ENCODE measurements around the gene SLC31A1.
A peak's percentile ranks its signal among the peaks of the same experiment; 100 is the strongest.

The SLC31A1 gene

DNA sequence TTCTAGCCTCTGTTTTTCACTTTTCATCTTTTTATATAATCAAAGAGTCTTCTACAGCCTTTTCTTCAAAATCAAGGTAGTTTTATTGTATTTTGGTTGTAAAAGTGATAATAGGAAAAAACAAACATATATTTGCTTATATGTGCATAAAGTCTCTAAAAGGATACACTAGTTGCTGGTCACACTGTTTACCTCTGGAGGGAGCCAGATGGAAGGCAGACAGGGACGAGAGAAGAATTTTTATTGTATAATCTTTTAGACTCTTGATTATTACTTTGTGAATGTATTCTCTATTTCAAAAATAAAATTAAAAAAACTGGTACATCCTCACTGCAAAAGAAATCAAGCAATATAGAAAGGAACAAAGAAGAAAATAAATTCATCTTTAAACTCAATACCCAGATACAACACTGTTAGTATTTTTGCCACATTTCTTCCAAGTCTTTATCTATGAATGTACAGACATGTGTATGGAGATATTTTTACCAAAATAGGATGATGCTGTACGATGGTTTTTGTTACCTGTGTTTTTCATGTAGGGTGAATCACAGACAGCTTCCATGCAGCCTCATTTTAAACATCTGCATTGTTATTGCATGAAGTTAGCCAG, 88.0 kb downstream of the SLC31A1 start:
- DNase-seq: peak in 1 of 2 experiments; percentile 44

DNA sequence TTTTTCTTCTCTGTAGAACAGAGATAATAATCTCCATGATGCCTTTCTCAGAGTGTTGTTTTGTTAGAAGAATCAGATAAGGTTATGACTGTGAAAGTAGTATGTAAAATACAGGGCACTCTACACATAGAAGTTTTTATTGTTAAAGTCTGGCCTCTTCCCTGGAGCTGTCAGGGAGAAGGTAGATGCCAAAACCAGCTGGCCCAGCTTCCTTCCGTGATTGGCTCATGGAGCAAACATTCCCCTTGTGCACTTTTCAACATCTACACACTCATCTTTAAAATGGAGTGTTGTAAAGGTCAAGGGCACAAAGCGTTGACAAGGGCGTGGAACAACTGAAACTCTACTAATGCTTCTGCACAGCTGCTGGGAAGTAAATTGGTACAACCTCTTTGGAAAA, 89.2 kb downstream of the SLC31A1 start:
- no peak for DNase-seq

GRCh38 chr9:113311961-113312360, 90.6 kb downstream of the SLC31A1 start:
- no peak for DNase-seq

GRCh38 chr9:113313261-113313660, 91.9 kb downstream of the SLC31A1 start:
- peak in 1 of 2 experiments; percentile 57 for DNase-seq

Data from NCI-H524 (cell line).